HG02763 (cell line): ENCODE data around the gene KRTDAP.

Experiments
- ATAC-seq: cut with Tn5 transposase; IDR thresholded peaks from one replicate; pipeline ENCODE4 v1.9.1; 2021; ENCODE audit warnings: mild to moderate bottlenecking, moderate library complexity; ENCODE audit not compliant: unreplicated experiment

KRTDAP gene

GRCh38 chr19:35513628-35514281, 23.5 kb upstream of the KRTDAP start, which contains the start of gene DMKN:
Gene DMKN, minus strand, starts transcription at chr19:35513649. Its CDS starts 174 bp downstream, at chr19:35513475.
- no peak for ATAC-seq

- ATAC-seq: no peak
Observed at GRCh38 chr19:35512831-35513627, 22.8 kb upstream of the KRTDAP start.

- no peak for ATAC-seq
Observed at GRCh38 chr19:35511337-35511736, 21.1 kb upstream of the KRTDAP start.

- ATAC-seq: no peak
Observed at GRCh38 chr19:35510626-35510964, 20.3 kb upstream of the KRTDAP start.

GRCh38 chr19:35509861-35510625, 19.8 kb upstream of the KRTDAP start:
- ATAC-seq: no peak

- no peak for ATAC-seq
Observed at GRCh38 chr19:35509018-35509652, 18.9 kb upstream of the KRTDAP start.

- no peak for ATAC-seq
Observed at GRCh38 chr19:35508129-35508528, 17.9 kb upstream of the KRTDAP start.

- ATAC-seq: no peak
Observed at GRCh38 chr19:35507561-35507960, 17.3 kb upstream of the KRTDAP start.

GRCh38 chr19:35506011-35506410, 15.7 kb upstream of the KRTDAP start:
- no peak for ATAC-seq

- no peak for ATAC-seq
Observed at GRCh38 chr19:35502751-35503150, 12.5 kb upstream of the KRTDAP start.

- no peak for ATAC-seq
Observed at GRCh38 chr19:35501684-35502083, 11.4 kb upstream of the KRTDAP start.

- no peak for ATAC-seq
Observed at GRCh38 chr19:35500611-35501010, 10.3 kb upstream of the KRTDAP start.

- no peak for ATAC-seq
Observed at GRCh38 chr19:35498984-35499527, 8.8 kb upstream of the KRTDAP start.

GRCh38 chr19:35498220-35498619, 8.0 kb upstream of the KRTDAP start:
- ATAC-seq: no peak

GRCh38 chr19:35497406-35497805, 7.1 kb upstream of the KRTDAP start:
- no peak for ATAC-seq

- ATAC-seq: no peak
Observed at GRCh38 chr19:35495107-35496064, 5.1 kb upstream of the KRTDAP start.

- no peak for ATAC-seq
Observed at GRCh38 chr19:35493971-35494370, 3.7 kb upstream of the KRTDAP start.

GRCh38 chr19:35491836-35492360, 1.6 kb upstream of the KRTDAP start:
- ATAC-seq: no peak

GRCh38 chr19:35488677-35489076, 1.6 kb downstream of the KRTDAP start:
- ATAC-seq: no peak
